Kasumi-1 (cell line): Measurements from ENCODE around the gene MEAK7.
"Not testable (repeated sequence)": the region's sequence is repeated elsewhere in the genome, so short reads cannot be mapped to it uniquely, and the experiment has no call there.

Source experiments
- DNase-seq, 2 experiments: peaks; one replicate each; lab custom pipeline; 2025; lab: John Stamatoyannopoulos, UW

Gene MEAK7

GRCh38 chr16:84532855-84533486, 28.5 kb upstream of the MEAK7 start:
- peak; percentile 57 to 78 for DNase-seq

GRCh38 chr16:84532291-84532724, 27.8 kb upstream of the MEAK7 start:
- DNase-seq = peak; percentile 88 to 93

GRCh38 chr16:84531671-84532111, 27.2 kb upstream of the MEAK7 start:
- no peak for DNase-seq

- DNase-seq = no peak
Measured at GRCh38 chr16:84530590-84530989, 26.1 kb upstream of the MEAK7 start.

- DNase-seq = no peak
Measured at GRCh38 chr16:84529607-84530006, 25.1 kb upstream of the MEAK7 start.

- DNase-seq = no peak
Measured at GRCh38 chr16:84528322-84528721, 23.9 kb upstream of the MEAK7 start.

GRCh38 chr16:84527532-84528269, 23.2 kb upstream of the MEAK7 start:
- DNase-seq = no peak

GRCh38 chr16:84526794-84527531, 22.5 kb upstream of the MEAK7 start:
- no peak for DNase-seq

- DNase-seq = not testable (repeated sequence)
Measured at GRCh38 chr16:84524941-84525581, 20.6 kb upstream of the MEAK7 start.

GRCh38 chr16:84524346-84524920, 20.0 kb upstream of the MEAK7 start:
- DNase-seq = no peak

GRCh38 chr16:84521497-84521770, 17.0 kb upstream of the MEAK7 start:
- no peak for DNase-seq

GRCh38 chr16:84520725-84521496, 16.5 kb upstream of the MEAK7 start:
- DNase-seq = no peak

GRCh38 chr16:84519855-84520254, 15.4 kb upstream of the MEAK7 start:
- no peak for DNase-seq

- no peak for DNase-seq
Measured at GRCh38 chr16:84518804-84519341, 14.4 kb upstream of the MEAK7 start.

GRCh38 chr16:84518220-84518619, 13.8 kb upstream of the MEAK7 start:
- DNase-seq = not testable (repeated sequence)

GRCh38 chr16:84517366-84517765, 12.9 kb upstream of the MEAK7 start:
- no peak for DNase-seq

GRCh38 chr16:84514874-84515835, 10.7 kb upstream of the MEAK7 start:
- peak; percentile 76 to 79 for DNase-seq

- no peak for DNase-seq
Measured at GRCh38 chr16:84514295-84514873, 9.9 kb upstream of the MEAK7 start.

- no peak for DNase-seq
Measured at GRCh38 chr16:84513666-84514065, 9.2 kb upstream of the MEAK7 start.

GRCh38 chr16:84513123-84513522, 8.7 kb upstream of the MEAK7 start:
- DNase-seq = no peak
